Measurements from ENCODE around the gene CLCN6. TPM values are rescaled to one million over a fixed set of nuclear protein-coding genes. Genes with fewer than 3 reads are reported as not detected.

The CLCN6 gene
- total and polyA plus RNA-seq, 2 donors from 2014 or later, result 7.1 to 26.0 TPM

DNA sequence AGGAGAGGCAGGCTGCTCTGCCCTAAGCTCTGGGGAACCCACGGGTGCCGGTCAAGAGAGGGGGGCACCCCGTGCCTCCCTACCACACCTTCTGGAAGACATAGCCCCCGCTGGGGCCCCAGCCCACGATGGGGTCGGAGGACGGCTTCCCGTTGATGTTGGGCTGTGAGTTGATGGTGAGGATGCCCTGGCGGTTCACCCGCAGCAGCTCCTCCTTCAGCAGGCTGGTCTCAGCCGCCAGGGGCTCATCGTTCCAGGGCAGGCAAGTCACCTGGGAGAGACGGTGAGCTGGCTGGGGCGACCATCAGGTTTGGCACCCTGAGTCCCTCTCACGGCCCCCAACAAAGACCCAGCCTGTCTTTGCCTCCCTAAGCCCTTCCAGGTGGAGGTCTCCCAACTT, 12.2 kb upstream of the CLCN6 start:
- DNase-seq (peak in 2 of 5 donors; percentile 27 to 69), FAIRE-seq (no peak)
- intact Hi-C loops (cut with DNase I), result no loop called here

DNA sequence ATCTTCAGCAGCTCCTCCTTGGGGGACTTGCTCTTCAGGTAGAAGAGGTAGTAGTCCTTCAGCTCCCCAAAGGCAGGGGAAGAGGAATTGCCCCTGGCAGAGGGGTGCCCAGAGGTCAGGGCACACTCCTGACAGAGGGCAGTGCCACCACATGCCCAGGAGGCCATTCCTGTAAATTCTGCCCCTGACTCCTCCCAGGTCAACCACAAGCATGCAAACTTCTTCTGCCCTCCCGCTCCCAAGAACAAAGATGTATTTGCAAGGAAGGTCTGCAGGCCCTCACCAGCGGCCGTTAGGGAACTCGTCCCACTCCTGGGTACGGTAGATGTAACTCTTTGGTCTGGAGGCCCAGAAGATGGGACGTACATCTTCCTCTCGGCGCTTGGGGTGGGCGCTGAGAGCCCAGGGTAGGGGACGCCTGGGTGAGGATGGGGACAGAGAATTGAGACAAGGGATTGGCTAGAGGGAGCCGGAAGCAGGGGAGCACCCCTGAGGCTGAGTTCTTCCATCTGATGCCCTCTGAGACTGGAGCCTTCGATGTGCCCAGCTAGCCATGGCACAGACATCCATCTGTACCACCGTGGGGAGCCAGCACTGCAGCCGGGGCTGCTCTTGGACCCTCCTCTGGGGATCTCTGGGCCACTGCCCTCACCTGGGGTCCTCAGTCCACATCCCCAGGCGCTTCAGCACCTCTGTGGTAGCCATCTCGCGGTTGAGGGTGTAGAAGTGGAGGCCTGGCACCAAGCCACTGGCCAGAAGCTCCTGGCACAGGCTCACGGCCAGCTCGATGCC, 11.3 kb upstream of the CLCN6 start:
- Histone ChIP-seq H3K4me3 (ENCODE audit: low read length in 3 of 3) (no peak overlapping the region), H3K9ac (ENCODE audit: low read length in 3 of 3) (no peak overlapping the region), H3K9me3 (ENCODE audit: control insufficient read depth in 2 of 3, insufficient read depth in 1 of 3, low read length in 3 of 3) (no peaks in the 10 kb centered on the region), H3K36me3 (ENCODE audit: control insufficient read depth in 2 of 3, insufficient read depth in 3 of 3, low read length in 3 of 3) (peaks cover 0 to 58% (median 15%) of the 10 kb centered on the region in 3 donors), H3K4me1 (ENCODE audit: control insufficient read depth in 2 of 3, insufficient read depth in 2 of 3, low read depth in 1 of 3, low read length in 3 of 3) (peaks cover 0 to 32% (median 24%) of the 10 kb centered on the region in 3 donors), H3K27me3 (ENCODE audit: control insufficient read depth, insufficient read depth, low read length) (no peaks in the 10 kb centered on the region), H3K27ac (ENCODE audit: low read depth in 2 of 2, low read length in 2 of 2) (peak overlapping the region in 1 of 2 donors; percentile 41)
- FAIRE-seq, result no peak
- peak in 1 of 5 donors; percentile 43 for DNase-seq
- TF ChIP-seq, protein P1, sequence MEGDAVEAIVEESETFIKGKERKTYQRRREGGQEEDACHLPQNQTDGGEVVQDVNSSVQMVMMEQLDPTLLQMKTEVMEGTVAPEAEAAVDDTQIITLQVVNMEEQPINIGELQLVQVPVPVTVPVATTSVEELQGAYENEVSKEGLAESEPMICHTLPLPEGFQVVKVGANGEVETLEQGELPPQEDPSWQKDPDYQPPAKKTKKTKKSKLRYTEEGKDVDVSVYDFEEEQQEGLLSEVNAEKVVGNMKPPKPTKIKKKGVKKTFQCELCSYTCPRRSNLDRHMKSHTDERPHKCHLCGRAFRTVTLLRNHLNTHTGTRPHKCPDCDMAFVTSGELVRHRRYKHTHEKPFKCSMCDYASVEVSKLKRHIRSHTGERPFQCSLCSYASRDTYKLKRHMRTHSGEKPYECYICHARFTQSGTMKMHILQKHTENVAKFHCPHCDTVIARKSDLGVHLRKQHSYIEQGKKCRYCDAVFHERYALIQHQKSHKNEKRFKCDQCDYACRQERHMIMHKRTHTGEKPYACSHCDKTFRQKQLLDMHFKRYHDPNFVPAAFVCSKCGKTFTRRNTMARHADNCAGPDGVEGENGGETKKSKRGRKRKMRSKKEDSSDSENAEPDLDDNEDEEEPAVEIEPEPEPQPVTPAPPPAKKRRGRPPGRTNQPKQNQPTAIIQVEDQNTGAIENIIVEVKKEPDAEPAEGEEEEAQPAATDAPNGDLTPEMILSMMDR (IDR thresholded peaks at IDR 0.05; ENCODE audit: borderline replicate concordance, extremely low read depth, insufficient read depth), result no peak
- intact Hi-C loops (cut with DNase I), result no loop called here

More for the DNA sequence above, 12.2 kb upstream of the CLCN6 start:
- TF ChIP-seq, protein P1 (IDR thresholded peaks at IDR 0.05; ENCODE audit: borderline replicate concordance, extremely low read depth, insufficient read depth), result no peak
- Histone ChIP-seq H3K27me3 (ENCODE audit: control insufficient read depth, insufficient read depth, low read length) (no peaks in the 10 kb centered on the region), H3K4me1 (ENCODE audit: control insufficient read depth in 2 of 3, insufficient read depth in 2 of 3, low read depth in 1 of 3, low read length in 3 of 3) (peaks cover 0 to 39% (median 30%) of the 10 kb centered on the region in 3 donors), H3K27ac (ENCODE audit: low read depth in 2 of 2, low read length in 2 of 2) (no peak overlapping the region), H3K4me3 (ENCODE audit: low read length in 3 of 3) (no peak overlapping the region), H3K36me3 (ENCODE audit: control insufficient read depth in 2 of 3, insufficient read depth in 3 of 3, low read length in 3 of 3) (peaks cover 0 to 58% (median 11%) of the 10 kb centered on the region in 3 donors), H3K9ac (ENCODE audit: low read length in 3 of 3) (no peak overlapping the region), H3K9me3 (ENCODE audit: control insufficient read depth in 2 of 3, insufficient read depth in 1 of 3, low read length in 3 of 3) (no peaks in the 10 kb centered on the region)

DNA sequence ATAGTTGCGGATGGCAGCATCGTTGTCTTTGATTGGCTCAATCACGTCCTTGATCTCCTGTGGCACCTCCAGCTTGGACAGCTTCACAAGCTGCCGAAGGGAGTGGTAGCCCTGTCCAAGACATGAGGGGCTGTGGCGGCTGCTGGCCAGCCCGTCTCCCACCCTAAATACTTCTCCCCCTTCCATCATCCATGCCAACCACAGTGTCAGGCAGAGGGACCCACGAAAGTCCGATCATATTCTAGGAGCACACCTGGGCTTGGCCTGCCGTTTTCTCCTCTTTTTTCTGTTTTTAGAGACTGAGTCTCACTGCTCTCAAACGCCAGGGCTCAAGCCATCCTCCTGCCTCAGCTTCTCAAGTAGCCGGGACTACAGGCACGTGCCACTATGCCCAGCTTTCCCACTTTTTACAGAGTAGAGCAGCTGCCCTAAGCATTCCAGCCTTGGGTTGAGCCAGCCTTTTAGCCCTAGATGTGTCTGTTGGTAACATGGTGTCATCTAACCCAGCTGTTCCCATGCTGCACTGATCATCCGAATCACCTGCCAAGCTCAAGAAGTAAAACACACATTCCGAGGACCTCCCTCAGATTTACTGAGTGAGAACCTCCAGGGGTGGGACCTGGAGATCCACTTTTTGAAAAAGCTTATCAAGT, 10.6 kb upstream of the CLCN6 start:
- no peak overlapping the region for H3K9ac ChIP-seq (ENCODE audit: low read length in 3 of 3)
- DNase-seq, result peak in 2 of 5 donors; percentile 31 to 50
- TF ChIP-seq, protein P1 (IDR thresholded peaks at IDR 0.05; ENCODE audit: borderline replicate concordance, extremely low read depth, insufficient read depth), result no peak
- intact Hi-C loops (cut with DNase I), result no loop called here
- peaks cover 0 to 30% (median 19%) of the 10 kb centered on the region in 3 donors for H3K4me1 ChIP-seq (ENCODE audit: control insufficient read depth in 2 of 3, insufficient read depth in 2 of 3, low read depth in 1 of 3, low read length in 3 of 3)
- H3K36me3 ChIP-seq (ENCODE audit: control insufficient read depth in 2 of 3, insufficient read depth in 3 of 3, low read length in 3 of 3), result peaks cover 0 to 58% (median 19%) of the 10 kb centered on the region in 3 donors
- H3K9me3 ChIP-seq (ENCODE audit: control insufficient read depth in 2 of 3, insufficient read depth in 1 of 3, low read length in 3 of 3), result no peaks in the 10 kb centered on the region
- H3K4me3 ChIP-seq (ENCODE audit: low read length in 3 of 3), result no peak overlapping the region
- no peak for FAIRE-seq
- H3K27me3 ChIP-seq (ENCODE audit: control insufficient read depth, insufficient read depth, low read length), result no peaks in the 10 kb centered on the region
- H3K27ac ChIP-seq (ENCODE audit: low read depth in 2 of 2, low read length in 2 of 2), result peak overlapping the region in 1 of 2 donors; percentile 41
